Activated CD4-positive, CD25-positive, alpha-beta regulatory T cell treated with anti-CD3 and anti-CD28 coated beads, Interleukin-2, amount 50 U/mL, for 24 hours (primary cell): ENCODE results near the gene KHDC3L.

Experiments
- ATAC-seq, 2 donors: fragments of 150-1000 bp; cut with Tn5 transposase; one replicate each; pipeline ENCODE4 v1.10.0; 2021; ENCODE audit warnings: mild to moderate bottlenecking in 1 of 2, moderate library complexity in 1 of 2

Gene KHDC3L

GRCh38 chr6:73362358-73362757, at the start of gene KHDC3L:
TSS of gene KHDC3L (plus strand) at chr6:73362658. CDS start at chr6:73362730, 72 bp downstream.
- no peak for ATAC-seq

- ATAC-seq = no peak
Observed at GRCh38 chr6:73314577-73315492, 47.6 kb upstream of the KHDC3L start.

GRCh38 chr6:73323323-73323722, 39.1 kb upstream of the KHDC3L start:
- no peak for ATAC-seq

- no peak for ATAC-seq
Observed at GRCh38 chr6:73325656-73326055, 36.8 kb upstream of the KHDC3L start.

GRCh38 chr6:73328790-73329189, 33.7 kb upstream of the KHDC3L start:
- no peak for ATAC-seq

GRCh38 chr6:73329201-73329600, 33.3 kb upstream of the KHDC3L start:
- ATAC-seq = no peak

GRCh38 chr6:73339340-73339739, 23.1 kb upstream of the KHDC3L start:
- ATAC-seq = no peak

- ATAC-seq = no peak
Observed at GRCh38 chr6:73340048-73340447, 22.4 kb upstream of the KHDC3L start.

- no peak for ATAC-seq
Observed at GRCh38 chr6:73341335-73341734, 21.1 kb upstream of the KHDC3L start.

GRCh38 chr6:73342174-73342573, 20.3 kb upstream of the KHDC3L start:
- no peak for ATAC-seq

GRCh38 chr6:73343164-73343563, 19.3 kb upstream of the KHDC3L start:
- no peak for ATAC-seq

- ATAC-seq = no peak
Observed at GRCh38 chr6:73348550-73349204, 13.8 kb upstream of the KHDC3L start.

- no peak for ATAC-seq
Observed at GRCh38 chr6:73349311-73349710, 13.1 kb upstream of the KHDC3L start.

GRCh38 chr6:73353636-73354593, 8.5 kb upstream of the KHDC3L start, which contains the start of gene DPPA5:
TSS of gene DPPA5 (minus strand) at chr6:73354276. CDS start at chr6:73354225, 51 bp downstream.
- ATAC-seq = no peak

GRCh38 chr6:73362869-73363536, 545 bp downstream of the KHDC3L start:
- ATAC-seq = no peak

- no peak for ATAC-seq
Observed at GRCh38 chr6:73363537-73363875, 1.0 kb downstream of the KHDC3L start.

- ATAC-seq = no peak
Observed at GRCh38 chr6:73364121-73364520, 1.7 kb downstream of the KHDC3L start.

GRCh38 chr6:73364549-73364948, 2.1 kb downstream of the KHDC3L start:
- ATAC-seq = no peak

- ATAC-seq = no peak
Observed at GRCh38 chr6:73367761-73368355, 5.4 kb downstream of the KHDC3L start.

- ATAC-seq = no peak
Observed at GRCh38 chr6:73368675-73369074, 6.2 kb downstream of the KHDC3L start.

GRCh38 chr6:73369157-73369556, 6.7 kb downstream of the KHDC3L start:
- ATAC-seq = no peak

GRCh38 chr6:73369563-73369962, 7.1 kb downstream of the KHDC3L start, which contains the start of gene OOEP:
TSS of gene OOEP (minus strand) at chr6:73369897. CDS start at chr6:73369792, 105 bp downstream.
- ATAC-seq = no peak
